Measurements from ENCODE around the gene CYP2R1.
"Not testable (repeated sequence)": the region's sequence is repeated elsewhere in the genome, so short reads cannot be mapped to it uniquely, and the experiment has no call there.

The CYP2R1 gene

DNA sequence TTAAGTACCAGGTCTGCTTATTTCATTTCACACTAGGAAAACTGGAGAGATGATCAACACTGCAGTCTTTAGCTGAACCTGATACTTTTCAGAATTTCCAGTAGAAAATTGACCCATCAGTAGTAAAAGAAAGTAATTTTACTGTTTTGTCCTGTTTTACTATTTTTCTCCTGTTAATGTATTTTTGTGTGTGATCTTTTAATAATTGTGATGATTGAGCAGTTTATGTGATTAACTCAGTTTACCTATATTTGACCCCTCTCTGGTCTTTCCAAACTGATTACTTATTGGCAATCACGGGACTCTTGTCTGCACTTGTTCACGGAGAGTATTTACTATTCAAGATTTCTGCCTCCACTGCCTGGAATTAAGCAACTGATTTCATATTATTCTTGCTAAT is 546 bp upstream of the CYP2R1 start:
- no peak for DNase-seq (ENCODE audit: low read depth in 2 of 2)

DNA sequence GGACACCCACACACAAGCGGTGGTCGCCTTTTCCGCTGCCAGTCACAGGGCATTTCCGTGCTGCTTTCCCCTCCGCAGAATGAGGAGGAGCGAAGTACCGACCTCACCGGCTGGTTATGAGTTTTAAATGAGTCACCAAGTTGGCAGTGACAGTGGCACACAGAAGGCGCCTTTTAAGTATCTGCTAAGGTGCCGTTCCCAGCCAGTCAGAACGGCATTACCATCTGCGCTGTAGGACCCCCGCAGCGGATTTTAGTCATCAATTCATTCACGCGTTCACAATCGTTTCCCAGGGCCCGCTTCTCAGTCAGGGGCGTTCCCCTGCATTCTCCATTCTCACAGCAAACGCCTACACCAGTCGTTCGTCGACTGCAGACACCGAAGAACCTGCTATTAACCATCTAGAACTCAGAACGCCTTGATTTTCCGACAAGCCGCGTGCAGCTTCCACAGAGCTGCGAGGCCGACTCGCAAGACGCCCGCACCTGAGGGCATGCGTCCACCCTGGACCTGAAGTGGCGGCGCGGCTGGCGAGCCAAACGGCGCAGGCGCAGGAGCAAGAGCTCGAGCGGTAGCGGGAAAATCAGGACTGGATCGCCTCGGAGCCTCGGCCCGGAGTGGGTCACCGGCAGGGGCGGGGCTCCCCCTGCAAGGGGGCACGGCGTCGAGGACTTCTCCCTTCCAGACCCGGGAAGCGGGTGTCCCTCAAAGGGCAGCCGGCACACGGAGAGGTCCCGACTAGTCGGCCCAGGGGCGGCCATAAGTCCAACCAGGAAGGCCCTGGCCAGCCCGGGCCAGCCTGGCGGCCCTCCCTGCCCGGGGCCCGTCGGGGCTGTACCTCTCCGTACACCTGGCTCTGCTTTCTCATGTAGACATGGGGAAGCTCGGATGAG is 642 bp downstream of the CYP2R1 start:
- DNase-seq (ENCODE audit: low read depth in 2 of 2) = peak; percentile 83 to 84

DNA sequence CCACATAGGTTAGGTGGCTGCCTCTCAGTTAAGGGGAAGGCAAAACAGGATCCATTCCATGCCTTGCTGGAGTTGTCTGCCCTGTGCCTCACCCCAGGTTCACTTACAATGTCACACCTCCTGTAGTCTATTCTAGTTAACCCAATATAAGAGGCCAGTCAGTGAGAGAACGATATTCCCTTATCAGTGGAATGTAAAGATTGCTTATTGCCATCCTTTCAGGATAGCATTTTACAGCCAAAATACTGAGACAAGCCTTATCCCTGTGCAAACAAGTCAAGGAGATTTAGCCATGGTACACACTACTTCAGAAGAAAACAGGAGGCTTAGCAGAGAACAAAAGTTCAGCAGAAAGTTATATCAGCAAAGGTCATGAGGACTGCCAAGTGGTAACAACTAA is 5.5 kb downstream of the CYP2R1 start:
- DNase-seq (ENCODE audit: low read depth in 2 of 2) = no peak

DNA sequence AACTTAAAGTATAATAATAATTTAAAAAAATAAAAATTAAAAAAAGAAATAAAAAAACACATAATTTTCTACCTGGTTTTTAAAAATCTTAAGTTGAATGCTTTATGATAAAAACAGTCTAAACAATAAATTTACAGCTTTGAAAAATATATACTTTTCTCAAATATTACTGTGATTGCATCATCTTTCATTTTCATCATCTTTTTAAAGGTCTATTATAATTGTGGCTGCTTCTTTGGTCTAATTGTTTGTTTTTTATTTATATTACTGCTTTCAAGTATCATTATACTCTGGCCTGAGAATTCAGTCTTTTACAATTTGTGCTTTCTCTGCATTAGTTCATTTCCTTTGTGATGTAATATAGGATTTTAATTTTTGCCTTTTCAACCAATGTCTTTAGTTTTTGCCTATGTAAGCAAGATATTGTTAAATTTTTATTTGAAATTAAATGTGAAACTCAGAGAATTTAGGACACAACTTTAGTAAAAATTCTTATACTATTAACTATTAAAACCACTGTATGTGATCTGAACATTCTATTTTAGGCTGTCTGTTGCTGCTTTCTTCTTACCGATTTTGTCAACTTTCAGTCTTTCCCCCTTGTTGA is 7.3 kb downstream of the CYP2R1 start:
- DNase-seq (ENCODE audit: low read depth in 2 of 2) = no peak

DNA sequence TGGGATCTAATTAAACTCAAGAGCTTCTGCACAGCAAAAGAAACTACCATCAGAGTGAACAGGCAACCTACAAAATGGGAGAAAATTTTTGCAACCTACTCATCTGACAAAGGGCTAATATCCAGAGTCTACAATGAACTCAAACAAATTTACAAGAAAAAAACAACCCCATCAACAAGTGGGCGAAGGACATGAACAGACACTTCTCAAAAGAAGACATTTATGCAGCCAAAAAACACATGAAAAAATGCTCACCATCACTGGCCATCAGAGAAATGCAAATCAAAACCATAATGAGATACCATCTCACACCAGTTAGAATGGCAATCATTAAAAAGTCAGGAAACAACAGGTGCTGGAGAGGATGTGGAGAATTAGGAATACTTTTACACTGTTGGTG is 8.3 kb downstream of the CYP2R1 start:
- DNase-seq (ENCODE audit: low read depth in 2 of 2) = not testable (repeated sequence)

DNA sequence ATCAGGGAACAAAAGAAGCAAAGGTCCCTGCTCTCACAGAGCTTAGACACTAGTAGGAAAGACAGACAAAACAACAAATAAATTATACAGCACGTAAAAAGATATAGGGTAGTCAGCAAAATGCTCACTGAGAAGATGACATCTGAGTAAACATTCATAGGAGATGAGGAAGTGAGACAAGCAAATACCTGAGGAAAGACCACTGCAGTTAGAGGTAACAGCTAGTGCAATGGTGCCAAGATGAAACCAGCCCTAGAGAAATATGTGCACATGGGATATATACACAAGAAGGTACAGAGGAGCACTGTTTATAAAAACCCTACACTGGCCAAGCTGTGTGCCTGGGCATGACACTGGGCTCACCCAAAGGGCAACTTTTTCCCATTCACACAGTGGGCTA is 9.8 kb downstream of the CYP2R1 start:
- no peak for DNase-seq (ENCODE audit: low read depth in 2 of 2)

DNA sequence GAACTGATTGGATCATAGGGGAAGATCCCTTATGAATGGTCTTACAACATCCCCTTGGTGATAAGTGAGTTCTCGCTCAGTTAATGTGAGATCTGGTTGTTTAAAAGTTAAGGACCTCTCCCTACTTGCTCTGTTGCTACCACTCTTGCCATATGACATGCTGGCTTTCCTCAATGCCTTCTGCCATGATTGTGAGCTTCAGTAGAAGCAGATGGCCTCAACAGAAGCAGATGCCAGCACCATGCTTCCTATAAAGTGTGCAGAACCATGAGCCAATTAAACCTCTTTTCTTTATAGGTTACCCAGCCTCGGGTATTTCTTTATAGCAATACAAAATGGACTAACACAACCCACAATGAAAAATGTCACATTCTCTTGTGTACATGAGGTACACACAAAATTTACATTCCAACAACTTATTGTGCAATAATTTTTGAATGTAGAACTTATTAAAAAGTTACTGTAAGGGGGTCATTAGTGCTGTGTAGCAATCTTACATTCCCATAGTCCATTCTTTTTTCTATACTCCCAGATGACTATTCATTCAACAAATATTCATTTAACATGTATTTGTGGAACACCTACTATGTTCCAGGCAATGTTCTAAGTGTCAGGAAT is 10.3 kb downstream of the CYP2R1 start:
- no peak for DNase-seq (ENCODE audit: low read depth in 2 of 2)

DNA sequence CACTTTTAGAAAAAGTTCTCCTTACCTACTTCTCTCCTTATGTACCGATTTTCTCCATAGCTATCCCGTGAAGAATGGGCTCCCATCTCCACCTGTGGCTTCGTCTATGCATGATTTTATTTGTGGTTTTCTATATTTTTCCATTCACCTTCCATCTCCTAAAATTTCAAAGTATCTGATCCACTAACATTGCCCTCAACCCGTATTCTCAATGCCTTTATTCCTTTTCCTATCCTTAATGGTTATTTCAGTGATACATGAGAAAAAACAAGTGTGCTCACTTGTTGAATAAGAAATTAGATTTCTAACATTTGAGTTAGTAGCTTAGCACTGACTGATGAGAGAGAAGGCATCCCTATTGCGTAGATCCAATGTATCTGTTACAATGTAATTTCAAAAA is 16.9 kb downstream of the CYP2R1 start:
- no peak for DNase-seq (ENCODE audit: low read depth in 2 of 2)

DNA sequence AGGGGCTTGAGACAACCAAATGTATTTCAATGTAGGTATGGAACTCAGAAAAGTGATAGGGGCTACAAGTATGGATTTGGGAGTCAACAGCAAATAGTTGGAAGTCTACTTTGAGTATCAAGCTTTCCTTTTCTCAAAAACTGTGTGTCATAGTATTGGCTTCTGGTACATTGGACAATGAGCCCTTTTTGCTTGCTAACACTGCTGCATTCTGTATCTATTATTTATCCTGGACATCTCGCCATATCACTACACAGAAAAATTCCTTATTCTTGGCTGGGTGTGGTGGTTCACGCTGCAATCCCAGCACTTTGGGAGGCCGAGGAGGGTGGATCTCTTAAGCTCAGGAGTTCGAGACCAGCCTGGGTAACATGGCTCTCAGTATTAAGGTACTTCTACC is 18.4 kb downstream of the CYP2R1 start:
- DNase-seq (ENCODE audit: low read depth in 2 of 2) = no peak

DNA sequence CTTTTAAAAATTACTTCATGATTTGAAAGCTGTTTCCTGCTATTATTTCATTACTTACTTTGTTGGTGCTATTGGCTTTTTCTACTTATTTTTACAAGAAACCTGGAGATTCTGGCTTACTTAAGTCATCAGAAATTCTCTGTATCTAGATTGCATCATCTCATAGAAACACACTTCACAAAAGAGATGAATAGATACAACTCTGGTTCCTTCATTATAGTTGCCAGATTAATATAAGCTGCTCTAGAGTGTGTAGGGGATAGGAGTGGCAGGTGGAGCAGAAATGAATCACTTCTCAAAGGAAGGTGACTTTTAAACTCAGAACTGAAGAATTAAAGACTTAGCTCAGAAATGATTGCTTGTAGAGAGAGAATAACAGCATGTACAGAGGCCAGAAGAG is 20.0 kb downstream of the CYP2R1 start:
- no peak for DNase-seq (ENCODE audit: low read depth in 2 of 2)

DNA sequence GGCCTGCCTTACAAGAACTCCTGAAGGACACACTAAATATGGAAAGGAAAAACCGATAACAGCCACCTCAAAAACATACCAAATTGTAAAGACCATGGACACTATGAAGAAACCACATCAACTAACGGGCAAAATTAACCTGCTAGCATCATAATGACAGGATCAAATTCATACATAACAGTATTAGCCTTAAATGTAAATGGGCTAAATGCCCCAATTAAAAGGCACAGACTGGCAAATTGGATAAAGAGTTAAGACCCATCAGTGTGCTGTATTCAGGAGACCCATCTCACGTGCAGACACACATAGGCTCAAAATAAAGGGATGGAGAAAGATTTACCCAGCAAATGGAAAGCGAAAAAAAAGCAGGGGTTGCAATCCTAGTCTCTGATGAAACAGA is 28.3 kb downstream of the CYP2R1 start:
- not testable (repeated sequence) for DNase-seq (ENCODE audit: low read depth in 2 of 2)

DNA sequence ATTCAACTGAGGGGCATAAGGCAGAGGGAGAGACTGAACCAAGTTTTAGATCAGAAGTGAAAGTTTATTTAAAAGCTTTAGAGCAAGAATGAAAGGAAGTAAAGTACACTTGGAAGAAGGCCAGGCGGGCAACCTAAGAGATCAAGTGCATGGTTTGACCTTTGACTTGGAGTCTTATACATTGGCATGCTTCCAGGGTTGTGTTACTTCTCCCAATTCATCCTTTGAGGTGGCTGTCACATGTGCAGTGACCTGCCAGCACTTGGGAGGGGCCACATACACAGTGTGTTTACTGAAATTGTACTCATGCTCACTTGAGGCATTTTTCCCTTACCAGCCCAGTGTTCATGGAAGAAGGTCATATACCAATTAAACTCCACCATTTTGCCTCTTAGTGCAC is 30.4 kb downstream of the CYP2R1 start:
- DNase-seq (ENCODE audit: low read depth in 2 of 2) = no peak

DNA sequence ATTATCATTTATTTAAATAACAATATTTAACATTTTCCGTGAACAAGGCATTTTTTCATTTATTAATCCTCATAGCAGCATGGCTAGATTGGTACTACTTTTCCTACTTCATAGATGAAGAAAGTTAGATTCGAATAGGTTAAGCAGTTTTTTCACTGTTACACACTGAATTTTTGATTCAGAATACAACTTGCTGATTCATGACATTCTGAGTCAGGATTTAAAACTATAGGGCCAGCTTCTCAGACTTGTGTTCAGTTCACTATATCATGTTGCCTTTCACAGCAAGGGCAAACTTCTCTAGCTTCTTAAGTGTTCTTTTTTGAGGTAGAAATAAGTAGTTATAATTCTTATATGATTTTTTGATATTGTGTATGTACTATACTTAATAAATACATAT is 31.5 kb downstream of the CYP2R1 start:
- DNase-seq (ENCODE audit: low read depth in 2 of 2) = no peak

DNA sequence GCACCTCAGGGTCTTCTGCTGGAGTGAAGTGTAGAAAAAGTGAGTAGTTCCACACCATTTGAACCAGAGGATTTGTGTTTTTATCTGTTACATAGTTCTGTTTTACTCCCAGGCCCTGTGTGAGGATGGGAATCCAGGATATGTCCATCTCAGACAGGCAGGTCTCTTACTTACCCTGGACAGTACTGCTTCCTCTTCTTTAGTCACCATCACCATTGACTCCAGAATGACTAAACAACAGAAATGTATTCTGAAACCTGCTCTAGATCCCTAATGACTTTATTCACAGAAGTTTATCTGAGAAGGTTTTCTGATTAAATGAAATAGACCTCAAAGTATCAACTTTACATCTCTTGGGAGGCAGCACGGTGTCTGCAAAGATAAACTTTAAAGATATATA is 33.6 kb downstream of the CYP2R1 start:
- DNase-seq (ENCODE audit: low read depth in 2 of 2) = no peak

DNA sequence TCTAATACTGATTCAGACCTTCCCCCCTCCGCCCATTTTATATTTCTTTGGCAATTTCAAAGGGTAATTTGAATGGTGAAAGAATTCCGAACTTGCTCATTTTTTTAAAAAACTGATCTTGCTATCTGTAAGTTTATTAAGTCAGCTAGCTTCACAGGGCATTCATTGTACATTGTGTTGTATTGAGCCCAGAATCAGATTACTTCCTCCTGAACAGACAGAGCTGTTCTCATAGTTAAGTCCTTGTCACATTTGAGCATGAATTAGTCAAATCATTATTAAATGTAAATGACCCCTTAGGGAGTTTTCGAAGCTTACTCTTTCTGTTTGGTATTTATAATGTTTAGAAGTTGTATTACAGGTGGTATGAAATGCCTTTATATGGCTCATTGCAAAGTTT is 34.4 kb downstream of the CYP2R1 start:
- no peak for DNase-seq (ENCODE audit: low read depth in 2 of 2)

DNA sequence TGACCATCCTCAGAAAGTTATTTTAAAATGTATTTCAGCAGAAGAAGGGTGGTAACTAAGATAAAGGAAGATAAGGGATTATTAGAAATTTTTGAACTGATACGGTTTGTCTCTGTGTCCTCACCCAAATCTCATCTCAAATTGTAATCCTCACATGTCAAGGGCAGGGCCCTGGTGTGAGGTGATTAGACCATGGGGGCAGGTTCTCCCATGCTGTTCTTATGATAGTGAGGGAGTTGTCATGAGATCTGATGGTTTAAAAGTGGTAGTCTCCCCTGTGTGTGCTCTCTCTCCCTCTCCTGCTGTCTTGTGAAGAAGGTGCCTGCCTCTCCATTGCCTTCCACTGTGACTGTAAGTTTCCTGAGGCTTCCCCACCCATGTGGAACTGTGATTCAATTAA is 36.1 kb downstream of the CYP2R1 start:
- DNase-seq (ENCODE audit: low read depth in 2 of 2) = no peak

DNA sequence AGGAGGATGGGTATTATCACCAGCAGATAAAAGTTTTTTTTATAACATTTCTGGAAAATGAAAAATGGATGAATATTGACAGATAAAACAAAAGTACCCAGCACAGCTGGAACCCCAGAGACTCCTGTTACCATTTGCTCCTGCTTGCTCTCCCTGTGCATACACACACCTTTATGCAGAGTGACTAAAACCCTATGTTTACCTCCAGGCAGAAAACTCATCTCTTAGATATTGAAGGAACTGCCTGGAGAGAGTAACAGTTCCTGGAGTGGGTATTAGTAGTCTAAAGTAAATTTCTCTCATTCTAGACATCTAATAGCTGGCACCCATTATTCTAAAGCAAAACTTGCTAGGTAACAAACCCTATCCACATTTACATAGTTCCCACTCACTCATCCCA is 38.0 kb downstream of the CYP2R1 start:
- DNase-seq (ENCODE audit: low read depth in 2 of 2) = no peak

DNA sequence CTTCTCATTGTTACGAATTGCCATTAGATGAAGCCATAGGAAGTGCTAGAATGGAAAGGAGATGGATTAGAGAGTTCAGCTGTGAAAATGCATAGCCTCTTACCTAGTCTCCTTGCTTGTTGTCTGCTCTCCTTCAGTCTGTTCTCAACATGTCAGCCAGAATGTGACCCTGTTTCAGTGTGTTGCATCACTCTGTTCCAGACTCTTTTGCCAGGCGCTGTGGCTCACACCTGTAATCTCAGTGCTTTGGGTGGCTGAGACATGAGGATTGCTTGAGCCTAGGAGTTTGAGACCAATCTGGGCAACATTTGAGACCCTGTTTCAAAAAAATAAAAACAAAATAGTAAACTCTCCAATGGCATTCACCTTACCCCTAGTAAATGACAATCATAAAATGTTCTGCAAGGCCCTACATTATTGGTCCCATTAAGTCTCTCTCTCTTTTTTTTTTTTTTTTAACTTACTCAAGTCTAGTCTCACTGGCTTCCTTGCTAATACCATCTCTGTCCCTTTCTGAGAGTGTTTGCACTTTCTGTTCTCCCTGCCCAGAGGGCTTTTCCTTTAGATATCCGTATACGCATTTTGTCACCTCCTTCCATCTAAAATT is 39.4 kb downstream of the CYP2R1 start:
- DNase-seq (ENCODE audit: low read depth in 2 of 2) = no peak

DNA sequence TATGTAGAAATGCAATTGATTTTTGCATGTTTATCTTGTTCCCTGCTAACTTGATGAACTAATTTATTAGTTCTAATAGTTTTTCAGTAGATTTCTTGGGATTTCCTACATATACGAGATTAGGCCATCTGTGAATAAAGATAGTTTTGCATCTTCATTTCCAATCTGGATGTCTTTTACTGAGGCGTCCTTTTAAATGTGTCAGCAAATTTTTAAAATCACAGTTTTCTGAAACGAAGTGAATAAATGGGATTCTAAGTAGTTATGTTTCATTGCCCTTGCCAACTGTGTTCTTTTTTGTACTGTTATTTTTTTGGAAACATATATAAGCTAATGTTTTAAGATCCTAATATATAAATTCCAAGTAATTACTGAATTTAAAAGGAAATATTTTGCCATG is 50.0 kb downstream of the CYP2R1 start:
- DNase-seq (ENCODE audit: low read depth in 2 of 2) = no peak

DNA sequence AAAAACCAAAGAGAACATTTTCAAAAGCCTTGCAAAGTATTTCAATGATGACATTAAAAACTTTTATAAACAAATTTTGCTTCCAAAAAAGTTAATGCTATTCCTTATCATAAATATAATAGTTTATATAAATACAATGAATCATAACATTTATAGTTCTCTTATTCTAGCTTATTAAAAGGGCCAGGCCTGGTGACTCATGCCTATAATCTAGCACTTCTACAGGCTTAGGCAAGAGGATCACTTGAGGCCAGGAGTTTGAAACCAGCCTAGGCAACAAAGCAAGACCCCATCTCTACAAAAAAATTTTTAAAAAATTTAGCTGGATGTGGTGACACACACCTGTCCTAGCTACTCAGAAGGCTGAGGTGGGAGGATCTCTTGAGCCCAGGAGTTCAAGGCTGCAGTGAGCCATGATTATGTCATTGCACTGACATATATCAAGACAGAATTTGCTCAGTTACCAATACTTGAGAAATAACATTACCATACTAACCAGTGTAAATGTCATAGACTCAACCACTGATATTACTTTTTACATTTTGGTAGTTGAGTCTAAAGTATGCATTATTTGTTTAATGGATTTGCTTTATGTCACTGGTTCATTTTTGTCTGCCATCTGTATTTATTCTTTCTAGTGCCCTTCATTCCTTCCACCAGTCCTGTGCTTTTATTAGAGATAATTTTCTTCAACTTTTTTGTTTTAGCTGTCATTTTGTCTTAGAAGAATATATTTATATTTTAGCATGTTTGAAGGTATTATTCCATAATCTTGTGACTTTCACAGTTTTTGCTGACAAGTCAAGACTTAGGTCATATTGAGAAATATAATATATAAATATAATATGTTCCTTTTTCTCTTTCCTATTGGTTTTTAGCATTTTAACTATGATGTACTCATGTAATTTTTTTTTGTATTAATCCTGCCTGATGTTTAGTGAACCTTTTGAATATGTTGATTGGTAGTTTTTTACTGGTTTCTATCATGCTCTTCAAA is 56.2 kb downstream of the CYP2R1 start:
- DNase-seq (ENCODE audit: low read depth in 2 of 2) = no peak
